ENCODE data around the gene HOXC9. TPM values are rescaled to one million over a fixed set of nuclear protein-coding genes. Genes with fewer than 3 reads are reported as not detected.

HOXC9 gene
- total and polyA plus RNA-seq, 2 of the 4 experiments (the other 2 are of a cell fraction) = 0.26 TPM; not detected in 1

DNA sequence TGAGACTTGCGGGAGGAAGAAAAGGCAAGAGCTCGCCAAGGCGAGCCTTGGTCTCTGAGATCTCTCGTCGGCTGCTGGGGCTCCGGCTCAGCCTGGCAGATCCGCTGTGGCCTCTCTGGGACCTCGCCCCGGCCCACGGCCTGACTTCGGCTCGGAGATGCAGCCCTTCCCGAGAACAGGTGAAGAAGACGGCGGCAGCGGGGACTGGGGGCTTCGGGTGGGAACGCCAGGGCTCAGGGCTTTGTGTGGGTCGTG, 6.0 kb upstream of the HOXC9 start:
- DNase-seq (no peak), ATAC-seq (ENCODE audit: low read depth) (no peak)
- H3K23ac ChIP-seq (ENCODE audit: low read depth, low read length) = no peak overlapping the region
- BruUV-seq (replicated peaks) = no TSS peak
- peaks cover 3% of the 10 kb centered on the region; the same call in 1 of the 2 replicates for H3K4me1 ChIP-seq (ENCODE audit: control insufficient read depth, insufficient read depth, low read length)
- no peak overlapping the region for H2BK5ac ChIP-seq (ENCODE audit: low read depth, low read length, poor library complexity, severe bottlenecking)
- no peak overlapping the region for H2BK120ac ChIP-seq (ENCODE audit: low read depth, low read length)
- H3K4me2 ChIP-seq (ENCODE audit: low read depth, low read length) = no peak overlapping the region
- no peak overlapping the region for H4K5ac ChIP-seq (ENCODE audit: low read depth, low read length)
- H4K8ac ChIP-seq (ENCODE audit: low read depth in 2 of 2, low read length in 2 of 2) = no peak overlapping the region
- H3K14ac ChIP-seq (replicated peaks; ENCODE audit: low read depth, low read length) = no peak overlapping the region
- TF ChIP-seq CEBPB (IDR thresholded peaks at IDR 0.05; ENCODE audit: low read depth, low read length) (no peak), RCOR1 (IDR thresholded peaks at IDR 0.05; ENCODE audit: insufficient replicate concordance, low read length) (no peak), FOS (IDR thresholded peaks at IDR 0.05; ENCODE audit: low read depth, low read length) (no peak), MAZ (IDR thresholded peaks at IDR 0.05; ENCODE audit: borderline replicate concordance, low read depth, low read length) (no peak)
- H3K36me3 ChIP-seq (ENCODE audit: control insufficient read depth, insufficient read depth, low read length) = no peaks in the 10 kb centered on the region
- peaks cover 19% of the 10 kb centered on the region for H3K9me3 ChIP-seq (ENCODE audit: control insufficient read depth, insufficient read depth, low read length)
- no peaks in the 10 kb centered on the region for H3K79me1 ChIP-seq (ENCODE audit: low read depth in 1 of 2, low read length in 2 of 2)
- no peak overlapping the region for H2AK5ac ChIP-seq (ENCODE audit: low read depth, low read length)
- intact Hi-C loops (cut with micrococcal nuclease) = no loop called here
- CTCF ChIA-PET = no interaction called here
- H3K18ac ChIP-seq (ENCODE audit: low read depth, low read length) = no peak overlapping the region
- in situ Hi-C loops (cut with MboI; ENCODE audit: low sequenced_read_pairs) = loop anchor here (10.0 kb wide), 2 partner anchors 229 to 381 kb away; no protein-coding TSS in a partner anchor
- H2AK9ac ChIP-seq (replicated peaks; ENCODE audit: low read depth, low read length, poor library complexity) = no peak overlapping the region
- H4K91ac ChIP-seq (ENCODE audit: insufficient read depth, low read depth, low read length) = no peak overlapping the region
- WGBS, 2 experiments (ENCODE audit: extremely low coverage in 2 of 2, insufficient read length in 1 of 2) = 4% methylated on average over 10 of the region's 19 CpGs; no CpG with 5 or more reads in 1 of the 2 experiments
- no peak overlapping the region for H2BK15ac ChIP-seq (ENCODE audit: low read depth, low read length)
- H3K9ac ChIP-seq (ENCODE audit: low read depth, low read length) = no peak overlapping the region
- POLR2A ChIA-PET (ENCODE audit: unreplicated experiment) = no interaction called here
- H3K56ac ChIP-seq (ENCODE audit: extremely low read depth, insufficient read depth, low read length) = no peak overlapping the region
- H3K27me3 ChIP-seq (ENCODE audit: control insufficient read depth, insufficient read depth, low read length) = peaks cover 98% of the 10 kb centered on the region
- H4K20me1 ChIP-seq (ENCODE audit: insufficient read depth, low read length) = no peaks in the 10 kb centered on the region; the same call in 1 of the 2 replicates
- H3K4me3 ChIP-seq (ENCODE audit: insufficient read depth, low read depth, low read length) = no peak overlapping the region
- H3K27ac ChIP-seq (ENCODE audit: insufficient read depth, low read length) = no peak overlapping the region
- H2BK20ac ChIP-seq (ENCODE audit: low read depth, low read length) = no peak overlapping the region
- dilution Hi-C loops (cut with HindIII; ENCODE audit: low sequenced_read_pairs, unreplicated experiment) = no loop called here
- no peak overlapping the region for H3K4ac ChIP-seq (ENCODE audit: low read depth, low read length)
- H3K9me1 ChIP-seq (ENCODE audit: insufficient read depth, low read length) = no peaks in the 10 kb centered on the region
- H2AFZ ChIP-seq (replicated peaks; ENCODE audit: low read length, poor library complexity) = no peak overlapping the region
